ENCODE measurements around the gene TUBB1. TPM values are rescaled to one million over a fixed set of nuclear protein-coding genes. Genes with fewer than 3 reads are reported as not detected.

TUBB1 gene
- total RNA-seq, 4 donors from 2014 or later, result 0.17 TPM; not detected in 3

DNA sequence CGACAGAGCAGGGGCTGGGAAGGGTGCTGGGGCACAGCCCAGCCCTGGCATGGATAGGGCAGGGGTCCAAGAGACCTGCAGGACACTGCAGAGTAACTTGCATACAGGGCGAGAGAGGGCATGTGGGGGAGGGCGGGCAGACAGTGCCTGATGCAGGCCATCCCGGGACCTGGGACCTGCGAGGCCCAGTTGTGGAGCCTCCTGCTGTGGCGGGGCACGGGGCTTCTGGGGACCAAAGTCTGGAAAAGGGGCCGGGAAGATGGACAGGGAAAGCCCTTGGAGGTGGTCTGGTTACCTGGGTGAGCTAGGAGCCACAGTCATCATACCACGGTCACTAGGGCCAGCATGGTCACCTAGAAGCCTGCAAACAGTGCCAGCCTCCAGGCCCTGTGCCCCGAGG lies 412 bp upstream of the TUBB1 start:
- no peaks in the 10 kb centered on the region for H3K4me1 ChIP-seq
- H3K9me3 ChIP-seq, result no peaks in the 10 kb centered on the region
- no peak for DNase-seq (ENCODE audit: low spot score in 2 of 2)
- H3K27ac ChIP-seq, result no peak overlapping the region
- 96% methylated on average over 10 of the region's 10 CpGs for WGBS
- no peaks in the 10 kb centered on the region for H3K27me3 ChIP-seq
- TF ChIP-seq EP300 (IDR thresholded peaks at IDR 0.05), result no peak
- TF ChIP-seq, protein P1, sequence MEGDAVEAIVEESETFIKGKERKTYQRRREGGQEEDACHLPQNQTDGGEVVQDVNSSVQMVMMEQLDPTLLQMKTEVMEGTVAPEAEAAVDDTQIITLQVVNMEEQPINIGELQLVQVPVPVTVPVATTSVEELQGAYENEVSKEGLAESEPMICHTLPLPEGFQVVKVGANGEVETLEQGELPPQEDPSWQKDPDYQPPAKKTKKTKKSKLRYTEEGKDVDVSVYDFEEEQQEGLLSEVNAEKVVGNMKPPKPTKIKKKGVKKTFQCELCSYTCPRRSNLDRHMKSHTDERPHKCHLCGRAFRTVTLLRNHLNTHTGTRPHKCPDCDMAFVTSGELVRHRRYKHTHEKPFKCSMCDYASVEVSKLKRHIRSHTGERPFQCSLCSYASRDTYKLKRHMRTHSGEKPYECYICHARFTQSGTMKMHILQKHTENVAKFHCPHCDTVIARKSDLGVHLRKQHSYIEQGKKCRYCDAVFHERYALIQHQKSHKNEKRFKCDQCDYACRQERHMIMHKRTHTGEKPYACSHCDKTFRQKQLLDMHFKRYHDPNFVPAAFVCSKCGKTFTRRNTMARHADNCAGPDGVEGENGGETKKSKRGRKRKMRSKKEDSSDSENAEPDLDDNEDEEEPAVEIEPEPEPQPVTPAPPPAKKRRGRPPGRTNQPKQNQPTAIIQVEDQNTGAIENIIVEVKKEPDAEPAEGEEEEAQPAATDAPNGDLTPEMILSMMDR (IDR thresholded peaks at IDR 0.05), result no peak
- TF ChIP-seq POLR2A (IDR thresholded peaks at IDR 0.05), result no peak
- no peak for TF ChIP-seq POLR2AphosphoS5 (IDR thresholded peaks at IDR 0.05)
- H3K4me3 ChIP-seq, result no peak overlapping the region
- H3K36me3 ChIP-seq, result peaks cover 15% of the 10 kb centered on the region

DNA sequence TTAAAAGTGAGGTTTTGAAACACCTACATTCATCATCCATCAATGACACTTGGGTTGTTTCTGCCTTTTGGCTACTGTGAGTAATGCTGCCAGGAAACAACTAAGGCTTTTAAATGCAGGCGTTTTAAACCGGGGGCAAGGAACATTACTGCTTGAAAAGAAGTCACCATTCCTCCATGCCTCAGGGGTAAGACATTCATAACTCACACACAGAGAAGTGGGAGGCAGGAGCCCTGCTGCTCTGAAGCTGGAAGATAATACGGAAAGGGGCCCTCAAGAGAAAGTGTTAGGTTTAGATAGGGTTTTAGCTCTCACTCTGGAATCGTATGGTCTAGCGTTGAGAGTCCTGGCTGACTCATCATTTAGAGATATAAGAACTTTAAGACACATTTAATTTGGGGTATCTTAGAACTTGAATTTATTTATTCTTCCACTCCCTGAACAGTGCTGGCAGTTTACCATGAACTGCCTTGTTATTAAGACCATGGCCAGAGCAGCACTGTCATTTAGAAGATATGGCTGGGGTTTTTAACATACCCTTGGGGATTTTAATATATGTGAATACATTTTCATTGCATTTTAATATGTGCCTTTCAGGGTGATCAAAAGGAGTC lies 1.8 kb downstream of the TUBB1 start:
- Histone ChIP-seq H3K4me3 (no peak overlapping the region), H3K9me3 (no peaks in the 10 kb centered on the region), H3K4me1 (no peaks in the 10 kb centered on the region), H3K27ac (no peak overlapping the region), H3K27me3 (no peaks in the 10 kb centered on the region), H3K36me3 (peaks cover 35% of the 10 kb centered on the region)
- TF ChIP-seq, protein P1 (IDR thresholded peaks at IDR 0.05), result no peak
- TF ChIP-seq POLR2AphosphoS5 (IDR thresholded peaks at IDR 0.05) (no peak), EP300 (IDR thresholded peaks at IDR 0.05) (no peak), POLR2A (IDR thresholded peaks at IDR 0.05) (no peak)
- WGBS, result 51% methylated on average over 5 of the region's 5 CpGs
- DNase-seq (ENCODE audit: low spot score in 2 of 2), result no peak

DNA sequence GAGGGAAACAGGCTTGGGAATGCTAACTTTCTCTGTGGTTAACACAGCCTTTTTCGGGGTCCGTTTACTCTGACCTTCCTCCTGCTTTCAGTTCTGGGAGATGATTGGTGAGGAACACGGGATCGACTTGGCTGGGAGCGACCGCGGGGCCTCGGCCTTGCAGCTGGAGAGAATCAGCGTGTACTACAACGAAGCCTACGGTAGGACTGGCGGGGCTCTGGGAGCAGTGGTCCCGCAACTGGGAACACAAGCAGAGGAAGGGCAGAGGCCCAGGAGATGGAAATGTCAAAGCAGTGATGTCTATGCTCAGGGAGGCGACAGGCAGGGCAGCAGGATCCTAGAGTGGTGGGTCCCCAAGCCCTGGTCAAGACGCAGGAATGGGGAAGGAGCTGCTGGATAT lies 3.5 kb downstream of the TUBB1 start:
- Histone ChIP-seq H3K4me1 (no peaks in the 10 kb centered on the region), H3K4me3 (no peak overlapping the region), H3K36me3 (peaks cover 35% of the 10 kb centered on the region), H3K27me3 (no peaks in the 10 kb centered on the region), H3K9me3 (no peaks in the 10 kb centered on the region), H3K27ac (no peak overlapping the region)
- TF ChIP-seq, protein P1 (IDR thresholded peaks at IDR 0.05), result no peak
- TF ChIP-seq POLR2A (IDR thresholded peaks at IDR 0.05) (no peak), POLR2AphosphoS5 (IDR thresholded peaks at IDR 0.05) (no peak), EP300 (IDR thresholded peaks at IDR 0.05) (no peak)
- 91% methylated on average over 15 of the region's 15 CpGs for WGBS
- no peak for DNase-seq (ENCODE audit: low spot score in 2 of 2)

DNA sequence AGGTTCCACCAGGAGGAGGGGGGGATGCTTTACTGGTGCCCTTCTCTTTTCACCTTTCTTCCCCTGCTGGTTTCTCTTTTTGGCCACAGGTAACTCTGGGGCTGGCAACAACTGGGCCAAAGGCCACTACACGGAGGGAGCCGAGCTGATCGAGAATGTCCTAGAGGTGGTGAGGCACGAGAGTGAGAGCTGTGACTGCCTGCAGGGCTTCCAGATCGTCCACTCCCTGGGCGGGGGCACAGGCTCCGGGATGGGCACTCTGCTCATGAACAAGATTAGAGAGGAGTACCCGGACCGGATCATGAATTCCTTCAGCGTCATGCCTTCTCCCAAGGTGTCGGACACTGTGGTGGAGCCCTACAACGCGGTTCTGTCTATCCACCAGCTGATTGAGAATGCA lies 4.4 kb downstream of the TUBB1 start:
- WGBS, result 91% methylated on average over 6 of the region's 13 CpGs

DNA sequence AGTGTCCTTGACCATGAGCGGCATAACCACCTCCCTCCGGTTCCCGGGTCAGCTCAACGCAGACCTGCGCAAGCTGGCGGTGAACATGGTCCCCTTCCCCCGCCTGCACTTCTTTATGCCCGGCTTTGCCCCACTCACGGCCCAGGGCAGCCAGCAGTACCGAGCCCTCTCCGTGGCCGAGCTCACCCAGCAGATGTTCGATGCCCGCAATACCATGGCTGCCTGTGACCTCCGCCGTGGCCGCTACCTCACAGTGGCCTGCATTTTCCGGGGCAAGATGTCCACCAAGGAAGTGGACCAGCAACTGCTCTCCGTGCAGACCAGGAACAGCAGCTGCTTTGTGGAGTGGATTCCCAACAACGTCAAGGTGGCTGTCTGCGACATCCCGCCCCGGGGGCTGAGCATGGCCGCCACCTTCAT lies 4.9 kb downstream of the TUBB1 start:
- peaks cover 42% of the 10 kb centered on the region for H3K36me3 ChIP-seq
- 95% methylated on average over 22 of the region's 24 CpGs for WGBS

More for the DNA sequence above, 4.4 kb downstream of the TUBB1 start:
- no peaks in the 10 kb centered on the region for H3K9me3 ChIP-seq
- no peak overlapping the region for H3K4me3 ChIP-seq
- H3K27ac ChIP-seq, result no peak overlapping the region
- H3K27me3 ChIP-seq, result no peaks in the 10 kb centered on the region
- TF ChIP-seq, protein P1 (IDR thresholded peaks at IDR 0.05), result no peak
- TF ChIP-seq POLR2AphosphoS5 (IDR thresholded peaks at IDR 0.05) (no peak), POLR2A (IDR thresholded peaks at IDR 0.05) (no peak), EP300 (IDR thresholded peaks at IDR 0.05) (no peak)
- peaks cover 5% of the 10 kb centered on the region for H3K4me1 ChIP-seq
- DNase-seq (ENCODE audit: low spot score in 2 of 2), result no peak
- H3K36me3 ChIP-seq, result peaks cover 36% of the 10 kb centered on the region

More for the DNA sequence above, 4.9 kb downstream of the TUBB1 start:
- Histone ChIP-seq H3K9me3 (no peaks in the 10 kb centered on the region), H3K4me3 (no peak overlapping the region), H3K27me3 (no peaks in the 10 kb centered on the region), H3K4me1 (peaks cover 10% of the 10 kb centered on the region), H3K27ac (no peak overlapping the region)
- TF ChIP-seq POLR2A (IDR thresholded peaks at IDR 0.05) (no peak), POLR2AphosphoS5 (IDR thresholded peaks at IDR 0.05) (no peak), EP300 (IDR thresholded peaks at IDR 0.05) (no peak)
- TF ChIP-seq, protein P1 (IDR thresholded peaks at IDR 0.05), result no peak
- no peak for DNase-seq (ENCODE audit: low spot score in 2 of 2)

Data from suprapubic skin (tissue), 4 donors.